CD14-positive monocyte (primary cell): ENCODE results near the gene CNTRL. TPM values are rescaled to one million over a fixed set of nuclear protein-coding genes. Genes with fewer than 3 reads are reported as not detected.

Experiments used
- DNase-seq, 3 donors: peaks; one replicate each; pipeline ENCODE4 v3.0.0-alpha.2; 2011 to 2022
- H2AFZ ChIP-seq: 2 replicates; pipeline ENCODE4 v1.6.0; 2012; ENCODE audit warnings: mild to moderate bottlenecking, low read depth, low read length, inconsistent platforms; ENCODE audit not compliant: insufficient read depth, poor library complexity, severe bottlenecking
- H3K27ac ChIP-seq, 2 donors: 1 replicate in 1 of 2; 2 replicates in 1 of 2; pipeline ENCODE4 v1.5.1; 2012 to 2013; ENCODE audit warnings: low read length in 2 of 2, control low read depth in 1 of 2, inconsistent platforms in 1 of 2, low read depth in 1 of 2, mild to moderate bottlenecking in 1 of 2
- H3K27me3 ChIP-seq, 2 donors: one replicate each; pipeline versions ENCODE4 v1.6.0 to v1.6.1; 2011 to 2013; ENCODE audit warnings: low read length in 2 of 2; ENCODE audit not compliant: control insufficient read depth in 2 of 2, insufficient read depth in 2 of 2
- H3K36me3 ChIP-seq, 2 donors: replicated peaks in 1 of 2; 1 replicate in 1 of 2; 2 replicates in 1 of 2; pipeline versions ENCODE4 v1.5.1 to v1.6.1; 2012 to 2013; ENCODE audit warnings: low read length in 2 of 2, control low read depth in 1 of 2, inconsistent platforms in 1 of 2, mild to moderate bottlenecking in 1 of 2; ENCODE audit not compliant: insufficient read depth in 2 of 2, control insufficient read depth in 1 of 2
- H3K4me1 ChIP-seq, 2 donors: 1 replicate in 1 of 2; 2 replicates in 1 of 2; pipeline versions ENCODE4 v1.5.1 to v1.6.1; 2012 to 2013; ENCODE audit warnings: low read length in 2 of 2, control low read depth in 1 of 2, inconsistent platforms in 1 of 2, mild to moderate bottlenecking in 1 of 2, moderate library complexity in 1 of 2; ENCODE audit not compliant: insufficient read depth in 2 of 2, control insufficient read depth in 1 of 2
- H3K4me2 ChIP-seq: replicated peaks from 2 replicates; pipeline ENCODE3; 2012; ENCODE audit warnings: low read length, moderate library complexity, mild to moderate bottlenecking; ENCODE audit not compliant: poor library complexity, severe bottlenecking; ENCODE audit errors: extremely low read depth
- H3K4me3 ChIP-seq, 3 experiments: fragments of 200-600 bp in 1 of 3; sonication (generic) in 1 of 3; replicated peaks in 1 of 3; 1 replicate in 2 of 3; 2 replicates in 1 of 3; pipeline ENCODE4 v1.5.1; 2011 to 2013; ENCODE audit warnings: low read length in 3 of 3, mild to moderate bottlenecking in 3 of 3, control low read depth in 2 of 3, low read depth in 2 of 3, inconsistent platforms in 1 of 3, moderate library complexity in 1 of 3
- H3K79me2 ChIP-seq: 2 replicates; pipeline ENCODE4 v1.6.0; 2012; ENCODE audit warnings: mild to moderate bottlenecking, control low read depth, inconsistent platforms, low read length, moderate library complexity; ENCODE audit not compliant: insufficient read depth
- H3K9ac ChIP-seq: 2 replicates; pipeline ENCODE4 v1.6.0; 2017; ENCODE audit warnings: low read length, mild to moderate bottlenecking; ENCODE audit not compliant: insufficient read depth, poor library complexity, severe bottlenecking
- H3K9me3 ChIP-seq, 2 donors: replicated peaks in 1 of 2; 1 replicate in 1 of 2; 2 replicates in 1 of 2; pipeline versions ENCODE4 v1.5.1 to v1.6.1; 2012 to 2013; ENCODE audit warnings: low read length in 2 of 2, control low read depth in 1 of 2; ENCODE audit not compliant: control insufficient read depth in 1 of 2, insufficient read depth in 1 of 2
- H4K20me1 ChIP-seq: 2 replicates; pipeline ENCODE4 v1.6.0; 2012; ENCODE audit warnings: mild to moderate bottlenecking, low read length, control low read depth, moderate library complexity; ENCODE audit not compliant: insufficient read depth
- H3K27ac Mint-ChIP-seq, 7 donors: one replicate each; pipeline ENCODE4 v1.8.0; 2020; ENCODE audit warnings: mild to moderate bottlenecking in 7 of 7, mixed read lengths in 7 of 7, moderate library complexity in 6 of 7, inconsistent platforms in 2 of 7
- H3K27me3 Mint-ChIP-seq, 3 donors: one replicate each; pipeline ENCODE4 v1.8.0; 2021 to 2022; ENCODE audit warnings: low read depth in 3 of 3, mild to moderate bottlenecking in 3 of 3, mixed read lengths in 3 of 3, moderate library complexity in 3 of 3, inconsistent platforms in 1 of 3
- H3K36me3 Mint-ChIP-seq, 2 donors: one replicate each; pipeline ENCODE4 v1.8.0; 2020; ENCODE audit warnings: mixed read lengths in 2 of 2, inconsistent platforms in 1 of 2, mild to moderate bottlenecking in 1 of 2
- H3K4me1 Mint-ChIP-seq: one replicate; pipeline ENCODE4 v1.8.0; 2020; ENCODE audit warnings: mild to moderate bottlenecking, mixed read lengths
- H3K4me3 Mint-ChIP-seq, 2 donors: one replicate each; pipeline ENCODE4 v1.8.0; 2020; ENCODE audit warnings: mild to moderate bottlenecking in 2 of 2, mixed read lengths in 2 of 2, moderate library complexity in 1 of 2
- H3K9me3 Mint-ChIP-seq, 7 donors: one replicate each; pipeline ENCODE4 v1.8.0; 2020 to 2022; ENCODE audit warnings: mixed read lengths in 7 of 7, mild to moderate bottlenecking in 6 of 7, moderate library complexity in 6 of 7, inconsistent platforms in 2 of 7
- CTCF ChIP-seq: fragments of 200-600 bp; IDR thresholded peaks from one replicate; pipeline ENCODE4 v1.8.0; 2022; ENCODE audit warnings: antibody characterized with exemption, mild to moderate bottlenecking
- WGBS: methylation state at CpG from one replicate; pipeline ENCODE4 v1.1.5; 2013; ENCODE audit warnings: missing lambda C conversion rate; ENCODE audit not compliant: insufficient coverage; 5-methylcytosine and 5-hydroxymethylcytosine counted together
- intact Hi-C, 2 donors: fragments of 100-400 bp; cut with micrococcal nuclease; formaldehyde crosslinking; loops; one replicate each; pipeline versions ENCODE4 v1.15.0 to v1.15.1; 2023
- polyA plus RNA-seq, 3 donors: library from polyadenylated mRNA; depleted of rRNA in 1 of 3; unstranded in 2 of 3; stranded (reverse) in 1 of 3; fragments of 300-500 nt in 2 of 3; fragments of >200 nt in 1 of 3; fragmentation: Illumina TruSeq in 2 of 3; gene quantifications; 1 replicate in 2 of 3; 2 replicates in 1 of 3; pipeline ENCODE4 v1.2.3, GENCODE V29; 2012 to 2021

Gene CNTRL
- polyA plus RNA-seq, 3 donors: 3.9 to 26.8 (median 4.8) TPM

- no peak overlapping the region for H3K27ac ChIP-seq
- H4K20me1 ChIP-seq: peaks cover 97% of the 10 kb centered on the region
- no peak for TF ChIP-seq CTCF
- Mint-ChIP-seq H3K27ac (peak overlapping the region in 1 of 7 donors; percentile 50), H3K36me3 (peaks cover 16 to 19% of the 10 kb centered on the region in 2 donors), H3K4me1 (peaks cover 41% of the 10 kb centered on the region), H3K27me3 (no peaks in the 10 kb centered on the region), H3K4me3 (no peak overlapping the region), H3K9me3 (no peaks in the 10 kb centered on the region)
- intact Hi-C loops: no loop called here
- peaks cover 5 to 31% of the 10 kb centered on the region in 2 donors for H3K4me1 ChIP-seq
- no peak overlapping the region for H3K4me2 ChIP-seq
- H3K9me3 ChIP-seq: no peaks in the 10 kb centered on the region
- no peak overlapping the region for H3K9ac ChIP-seq
- H2AFZ ChIP-seq: no peak overlapping the region
- no peak overlapping the region for H3K4me3 ChIP-seq
- H3K27me3 ChIP-seq: no peaks in the 10 kb centered on the region
- H3K36me3 ChIP-seq: peaks cover 4 to 27% of the 10 kb centered on the region in 2 donors
- WGBS: no CpG with 5 or more reads among the region's 2 CpGs
- peaks cover 100% of the 10 kb centered on the region for H3K79me2 ChIP-seq
- no peak for DNase-seq
Observed at GRCh38 chr9:121191235-121191634, 116.5 kb downstream of the CNTRL start.

GRCh38 chr9:121192518-121192917, 117.8 kb downstream of the CNTRL start:
- H3K9ac ChIP-seq: no peak overlapping the region
- WGBS: no CpG with 5 or more reads among the region's 1 CpG
- H3K4me1 ChIP-seq: peaks cover 5 to 44% of the 10 kb centered on the region in 2 donors
- H3K79me2 ChIP-seq: peaks cover 100% of the 10 kb centered on the region
- H3K36me3 ChIP-seq: peaks cover 4 to 21% of the 10 kb centered on the region in 2 donors
- H3K27me3 Mint-ChIP-seq: no peaks in the 10 kb centered on the region
- peak overlapping the region in 1 of 7 donors; percentile 7 for H3K27ac Mint-ChIP-seq
- no peaks in the 10 kb centered on the region for H3K9me3 Mint-ChIP-seq
- H3K36me3 Mint-ChIP-seq: peaks cover 12 to 15% of the 10 kb centered on the region in 2 donors
- H4K20me1 ChIP-seq: peaks cover 98% of the 10 kb centered on the region
- H2AFZ ChIP-seq: no peak overlapping the region
- H3K9me3 ChIP-seq: no peaks in the 10 kb centered on the region
- intact Hi-C loops: no loop called here
- peaks cover 53% of the 10 kb centered on the region for H3K4me1 Mint-ChIP-seq
- H3K27me3 ChIP-seq: no peaks in the 10 kb centered on the region
- H3K4me3 ChIP-seq: no peak overlapping the region
- H3K4me3 Mint-ChIP-seq: no peak overlapping the region
- DNase-seq: no peak
- TF ChIP-seq CTCF: no peak
- H3K4me2 ChIP-seq: no peak overlapping the region
- H3K27ac ChIP-seq: no peak overlapping the region
